B cell (primary cell): ENCODE measurements around the gene PET100. TPM values are rescaled to one million over a fixed set of nuclear protein-coding genes. Genes with fewer than 3 reads are reported as not detected.

Source experiments
- ATAC-seq: fragments of 200-7000 bp; cut with Tn5 transposase; one replicate; pipeline ENCODE4 v1.10.0; 2021; ENCODE audit warnings: low read depth, mild to moderate bottlenecking, moderate number of reproducible peaks, moderate library complexity
- CTCF ChIA-PET: fragments of 350-600 bp; sonication (Branson Sonifier 250); formaldehyde crosslinking; loops from one replicate; lab custom pipeline; 2021; ENCODE audit warnings: antibody characterized with exemption, inconsistent platforms; lab: Charles Lee
- POLR2A ChIA-PET: fragments of 350-600 bp; sonication (Branson Sonifier 250); formaldehyde crosslinking; loops from one replicate; lab custom pipeline; 2021; ENCODE audit warnings: antibody characterized with exemption; lab: Charles Lee
- DNase-seq: peaks from one replicate; pipeline ENCODE4 v3.0.0; 2013
- H2AFZ ChIP-seq: 2 replicates; pipeline ENCODE4 v1.6.1; 2012; ENCODE audit warnings: mild to moderate bottlenecking, low read depth, low read length; ENCODE audit not compliant: insufficient read depth, poor library complexity, severe bottlenecking
- H3K27ac ChIP-seq, 2 donors: 1 replicate in 1 of 2; 2 replicates in 1 of 2; pipeline ENCODE4 v1.5.1; 2012 to 2013; ENCODE audit warnings: low read length in 2 of 2, mild to moderate bottlenecking in 2 of 2, moderate library complexity in 1 of 2
- H3K27me3 ChIP-seq, 4 experiments: fragments of 200-600 bp in 1 of 4; sonication (generic) in 1 of 4; replicated peaks in 1 of 4; 1 replicate in 2 of 4; 2 replicates in 2 of 4; pipeline versions ENCODE4 v1.6.1 to v1.7.0; 2013 to 2016; ENCODE audit warnings: low read length in 3 of 4, mild to moderate bottlenecking in 2 of 4, mixed read lengths in 1 of 4, moderate library complexity in 1 of 4; ENCODE audit not compliant: insufficient read depth in 4 of 4, control insufficient read depth in 3 of 4; ENCODE audit errors: control extremely low read depth in 1 of 4
- H3K36me3 ChIP-seq, 2 experiments: replicated peaks in 1 of 2; 1 replicate in 1 of 2; 2 replicates in 1 of 2; pipeline versions ENCODE4 v1.6.1 to v1.7.1; 2013; ENCODE audit warnings: low read length in 1 of 2; ENCODE audit not compliant: insufficient read depth in 2 of 2, control insufficient read depth in 1 of 2; ENCODE audit errors: control extremely low read depth in 1 of 2, extremely low read depth in 1 of 2
- H3K4me1 ChIP-seq, 2 donors: fragments of 200-600 bp in 1 of 2; sonication (generic) in 1 of 2; 1 replicate in 1 of 2; 2 replicates in 1 of 2; pipeline versions ENCODE4 v1.5.1 to v1.6.1; 2013 to 2017; ENCODE audit warnings: low read length in 2 of 2; ENCODE audit not compliant: control insufficient read depth in 2 of 2, insufficient read depth in 2 of 2
- H3K4me2 ChIP-seq: replicated peaks from 2 replicates; pipeline ENCODE3; 2012; ENCODE audit warnings: mild to moderate bottlenecking, low read depth, low read length; ENCODE audit not compliant: poor library complexity, severe bottlenecking
- H3K4me3 ChIP-seq, 5 experiments: fragments of 200-600 bp in 1 of 5; sonication (generic) in 1 of 5; 1 replicate in 3 of 5; 2 replicates in 2 of 5; pipeline versions ENCODE4 v1.5.1 to v1.7.0; 2011 to 2016; ENCODE audit warnings: low read length in 4 of 5, mild to moderate bottlenecking in 4 of 5, low read depth in 2 of 5, control low read depth in 1 of 5, moderate library complexity in 1 of 5; ENCODE audit not compliant: insufficient read depth in 1 of 5; ENCODE audit errors: control extremely low read depth in 1 of 5, extremely low read depth in 1 of 5
- H3K79me2 ChIP-seq: fragments of 200-600 bp; sonication (generic); one replicate; pipeline ENCODE4 v1.6.0; 2016; ENCODE audit warnings: low read length; ENCODE audit not compliant: control insufficient read depth, insufficient read depth
- H3K9ac ChIP-seq: fragments of 200-600 bp; sonication (generic); 2 replicates; pipeline ENCODE4 v1.6.1; 2017; ENCODE audit warnings: mild to moderate bottlenecking, low read length, moderate library complexity
- H3K9me3 ChIP-seq, 3 donors: one replicate each; pipeline versions ENCODE4 v1.6.1 to v1.7.1; 2013; ENCODE audit warnings: low read length in 2 of 3; ENCODE audit not compliant: control insufficient read depth in 2 of 3, insufficient read depth in 1 of 3; ENCODE audit errors: control extremely low read depth in 1 of 3
- H4K20me1 ChIP-seq: 2 replicates; pipeline ENCODE4 v1.6.0; 2012; ENCODE audit warnings: mild to moderate bottlenecking, low read length; ENCODE audit not compliant: insufficient read depth, control insufficient read depth, poor library complexity, severe bottlenecking
- H3K27ac Mint-ChIP-seq: one replicate; pipeline ENCODE4 v1.8.0; 2021; ENCODE audit warnings: mixed read lengths
- H3K27me3 Mint-ChIP-seq: one replicate; pipeline ENCODE4 v1.8.0; 2021; ENCODE audit warnings: mixed read lengths
- H3K4me1 Mint-ChIP-seq: one replicate; pipeline ENCODE4 v1.8.0; 2021; ENCODE audit warnings: mixed read lengths
- H3K4me3 Mint-ChIP-seq: one replicate; pipeline ENCODE4 v1.8.0; 2021; ENCODE audit warnings: mixed read lengths
- H3K9me3 Mint-ChIP-seq: one replicate; pipeline ENCODE4 v1.8.0; 2022; ENCODE audit warnings: mixed read lengths; ENCODE audit not compliant: insufficient read depth
- EZH2 ChIP-seq: IDR thresholded peaks from 2 replicates; pipeline ENCODE4 v1.6.1; 2012; ENCODE audit warnings: borderline replicate concordance, low read depth, mild to moderate bottlenecking, moderate library complexity, low read length; ENCODE audit not compliant: insufficient read depth, poor library complexity, severe bottlenecking
- WGBS: methylation state at CpG from one replicate; pipeline ENCODE4 v1.1.5; 2013; ENCODE audit warnings: missing lambda C conversion rate; ENCODE audit not compliant: insufficient coverage; 5-methylcytosine and 5-hydroxymethylcytosine counted together
- intact Hi-C: fragments of 100-400 bp; cut with micrococcal nuclease; formaldehyde crosslinking; loops from one replicate; pipeline ENCODE4 v1.10.0; 2022
- polyA plus RNA-seq: library from polyadenylated mRNA; depleted of rRNA; stranded (reverse); fragments of >200 nt; gene quantifications from 2 replicates; pipeline ENCODE4 v1.2.3, GENCODE V29; 2012
- total RNA-seq, 2 donors: library from RNA; stranded (reverse); fragments of 120-200 nt in 1 of 2; gene quantifications; 1 replicate in 1 of 2; 2 replicates in 1 of 2; pipeline versions ENCODE4 v1.2.3 to v1.2.4, GENCODE V29; 2013 to 2022
- TF ChIP-seq, protein P1 (sequence below): fragments of 200-600 bp; IDR thresholded peaks from one replicate; pipeline ENCODE4 v1.8.0; 2022; ENCODE audit warnings: antibody characterized with exemption, mild to moderate bottlenecking

Gene PET100
- total and polyA plus RNA-seq, 2 donors (not counting 1 experiment from before 2014, with no cell fraction given): 31.3 to 100 TPM

DNA sequence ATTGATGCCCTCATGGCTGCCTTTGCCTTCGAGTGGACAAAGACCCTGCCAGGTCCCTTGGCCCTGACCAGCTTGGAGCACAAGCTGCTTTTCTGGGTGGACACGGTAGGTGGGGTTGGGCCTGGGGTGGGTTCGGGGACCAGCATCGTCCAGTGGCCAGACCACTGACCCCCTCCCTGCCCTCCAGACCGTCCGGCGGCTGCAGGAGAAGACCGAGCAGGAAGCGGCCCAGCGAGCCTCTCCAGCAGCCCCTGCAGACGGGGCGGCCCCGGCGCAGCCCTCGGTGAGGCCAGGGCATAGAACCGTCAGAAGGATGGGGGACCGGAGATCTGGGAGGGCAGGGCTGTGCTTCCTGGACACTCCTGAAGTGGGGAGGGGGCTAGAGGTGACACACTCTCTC, 23.3 kb upstream of the PET100 start:
- Histone ChIP-seq H3K9ac (no peak overlapping the region), H3K4me2 (no peak overlapping the region), H3K4me3 (no peak overlapping the region), H4K20me1 (no peaks in the 10 kb centered on the region), H3K9me3 (peaks cover 0 to 9% (median 0%) of the 10 kb centered on the region in 3 donors), H3K27ac (no peak overlapping the region), H2AFZ (no peak overlapping the region), H3K36me3 (no peaks in the 10 kb centered on the region), H3K4me1 (no peaks in the 10 kb centered on the region), H3K79me2 (no peaks in the 10 kb centered on the region), H3K27me3 (peaks cover 0 to 23% (median 0%) of the 10 kb centered on the region in 4 experiments)
- Mint-ChIP-seq H3K4me1 (no peaks in the 10 kb centered on the region), H3K9me3 (no peaks in the 10 kb centered on the region), H3K27me3 (peaks cover 14% of the 10 kb centered on the region), H3K27ac (no peak overlapping the region), H3K4me3 (no peak overlapping the region)
- 97% methylated on average over 16 of the region's 17 CpGs for WGBS
- DNase-seq (peak; percentile 16), ATAC-seq (no peak)
- ChIA-PET POLR2A (interaction anchor here (0.5 to 0.7 kb wide), 2 partner anchors 466 to 1290 kb away, joined by 3 to 5 read pairs; no protein-coding TSS in a partner anchor), CTCF (no interaction called here)
- TF ChIP-seq, protein P1, sequence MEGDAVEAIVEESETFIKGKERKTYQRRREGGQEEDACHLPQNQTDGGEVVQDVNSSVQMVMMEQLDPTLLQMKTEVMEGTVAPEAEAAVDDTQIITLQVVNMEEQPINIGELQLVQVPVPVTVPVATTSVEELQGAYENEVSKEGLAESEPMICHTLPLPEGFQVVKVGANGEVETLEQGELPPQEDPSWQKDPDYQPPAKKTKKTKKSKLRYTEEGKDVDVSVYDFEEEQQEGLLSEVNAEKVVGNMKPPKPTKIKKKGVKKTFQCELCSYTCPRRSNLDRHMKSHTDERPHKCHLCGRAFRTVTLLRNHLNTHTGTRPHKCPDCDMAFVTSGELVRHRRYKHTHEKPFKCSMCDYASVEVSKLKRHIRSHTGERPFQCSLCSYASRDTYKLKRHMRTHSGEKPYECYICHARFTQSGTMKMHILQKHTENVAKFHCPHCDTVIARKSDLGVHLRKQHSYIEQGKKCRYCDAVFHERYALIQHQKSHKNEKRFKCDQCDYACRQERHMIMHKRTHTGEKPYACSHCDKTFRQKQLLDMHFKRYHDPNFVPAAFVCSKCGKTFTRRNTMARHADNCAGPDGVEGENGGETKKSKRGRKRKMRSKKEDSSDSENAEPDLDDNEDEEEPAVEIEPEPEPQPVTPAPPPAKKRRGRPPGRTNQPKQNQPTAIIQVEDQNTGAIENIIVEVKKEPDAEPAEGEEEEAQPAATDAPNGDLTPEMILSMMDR: no peak
- TF ChIP-seq EZH2: no peak
- intact Hi-C loops: no loop called here

DNA sequence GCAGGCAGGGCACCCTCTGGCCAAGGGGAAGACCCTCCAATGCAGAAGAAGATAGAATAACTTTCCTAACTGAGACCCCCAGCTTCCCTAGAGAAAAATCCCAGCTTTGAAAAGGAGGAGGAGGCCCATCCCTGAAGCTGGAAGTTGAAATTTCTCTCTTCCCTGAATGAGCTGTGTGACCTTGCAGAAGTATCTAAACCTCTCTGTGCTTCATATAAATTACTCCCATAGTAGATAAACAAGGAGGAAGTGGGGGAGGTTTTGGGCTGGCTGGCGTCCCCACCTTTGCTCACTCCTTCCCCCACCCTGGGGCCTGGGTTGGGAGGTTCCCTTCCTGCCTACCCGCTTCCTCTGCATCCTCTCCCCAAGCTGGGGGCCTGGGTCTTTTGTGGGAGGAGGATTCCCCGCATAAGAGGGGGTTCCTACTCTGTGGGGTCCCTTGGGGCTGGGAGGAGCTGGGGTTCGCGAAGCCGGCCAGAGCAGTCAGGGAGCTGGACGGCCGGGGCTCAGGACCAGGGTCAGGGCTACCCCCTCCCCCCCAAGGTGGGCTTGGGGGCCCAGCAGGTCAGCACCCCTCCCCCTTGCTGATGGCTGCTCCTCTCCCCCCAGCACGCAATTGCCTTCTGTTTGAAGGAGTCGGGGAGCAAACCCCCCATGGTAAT, 22.2 kb upstream of the PET100 start:
- peaks cover 0 to 12% (median 0%) of the 10 kb centered on the region in 3 donors for H3K9me3 ChIP-seq
- H3K9ac ChIP-seq: no peak overlapping the region
- no peak for ATAC-seq
- no peak overlapping the region for H2AFZ ChIP-seq
- H3K36me3 ChIP-seq: no peaks in the 10 kb centered on the region
- H3K79me2 ChIP-seq: no peaks in the 10 kb centered on the region
- no peaks in the 10 kb centered on the region for H3K4me1 ChIP-seq
- H3K4me3 ChIP-seq: no peak overlapping the region
- H3K27me3 Mint-ChIP-seq: peaks cover 9% of the 10 kb centered on the region
- intact Hi-C loops: no loop called here
- H3K4me1 Mint-ChIP-seq: no peaks in the 10 kb centered on the region
- TF ChIP-seq, protein P1: no peak
- TF ChIP-seq EZH2: no peak
- no peak overlapping the region for H3K27ac Mint-ChIP-seq
- ChIA-PET POLR2A (no interaction called here), CTCF (no interaction called here)
- peaks cover 0 to 23% (median 0%) of the 10 kb centered on the region in 4 experiments for H3K27me3 ChIP-seq
- H4K20me1 ChIP-seq: no peaks in the 10 kb centered on the region
- H3K4me2 ChIP-seq: no peak overlapping the region
- no peak overlapping the region for H3K4me3 Mint-ChIP-seq
- 100% methylated on average over 5 of the region's 10 CpGs for WGBS
- DNase-seq: no peak
- H3K27ac ChIP-seq: no peak overlapping the region
- H3K9me3 Mint-ChIP-seq: no peaks in the 10 kb centered on the region
